BJ (cell line): ENCODE data around the gene DCDC2C. TPM values are rescaled to one million over a fixed set of nuclear protein-coding genes. Genes with fewer than 3 reads are reported as not detected.

Experiments
- CTCF ChIA-PET: fragments of 350-600 bp; formaldehyde crosslinking; extraction: SDS; loops from one replicate; lab custom pipeline; 2021; ENCODE audit warnings: antibody characterized with exemption, inconsistent platforms; lab: Yijun Ruan, JAX
- POLR2A ChIA-PET: fragments of 300-600 bp; sonication (Branson Sonifier 250); formaldehyde crosslinking; extraction: SDS; loops from one replicate; lab custom pipeline; 2021; ENCODE audit warnings: antibody characterized with exemption; lab: Charles Lee
- DNase-seq: peaks from one replicate; pipeline ENCODE4 v3.0.0-alpha.2; 2011; ENCODE audit warnings: low read depth
- H3K27me3 ChIP-seq: 2 replicates; pipeline ENCODE4 v1.6.0; 2011; ENCODE audit warnings: low read length; ENCODE audit not compliant: control insufficient read depth, insufficient read depth
- H3K36me3 ChIP-seq: 2 replicates; pipeline ENCODE4 v1.5.1; 2011; ENCODE audit warnings: low read length; ENCODE audit not compliant: control insufficient read depth, insufficient read depth
- H3K4me3 ChIP-seq: 2 replicates; pipeline ENCODE4 v1.5.1; 2011; ENCODE audit warnings: low read depth, mild to moderate bottlenecking, control low read depth, low read length
- polyA plus RNA-seq: library from polyadenylated mRNA; depleted of rRNA; stranded (reverse); fragments of >200 nt; gene quantifications from 2 replicates; pipeline ENCODE4 v1.2.3, GENCODE V29; 2011
- TF ChIP-seq, protein P1 (sequence below): IDR thresholded peaks from 2 replicates; pipeline ENCODE4 v1.5.1; 2011; ENCODE audit warnings: low read depth, mild to moderate bottlenecking, control low read depth, inconsistent platforms, low read length, moderate library complexity; ENCODE audit not compliant: insufficient read depth

DCDC2C gene
- polyA plus RNA-seq, 1 experiment = not detected

DNA sequence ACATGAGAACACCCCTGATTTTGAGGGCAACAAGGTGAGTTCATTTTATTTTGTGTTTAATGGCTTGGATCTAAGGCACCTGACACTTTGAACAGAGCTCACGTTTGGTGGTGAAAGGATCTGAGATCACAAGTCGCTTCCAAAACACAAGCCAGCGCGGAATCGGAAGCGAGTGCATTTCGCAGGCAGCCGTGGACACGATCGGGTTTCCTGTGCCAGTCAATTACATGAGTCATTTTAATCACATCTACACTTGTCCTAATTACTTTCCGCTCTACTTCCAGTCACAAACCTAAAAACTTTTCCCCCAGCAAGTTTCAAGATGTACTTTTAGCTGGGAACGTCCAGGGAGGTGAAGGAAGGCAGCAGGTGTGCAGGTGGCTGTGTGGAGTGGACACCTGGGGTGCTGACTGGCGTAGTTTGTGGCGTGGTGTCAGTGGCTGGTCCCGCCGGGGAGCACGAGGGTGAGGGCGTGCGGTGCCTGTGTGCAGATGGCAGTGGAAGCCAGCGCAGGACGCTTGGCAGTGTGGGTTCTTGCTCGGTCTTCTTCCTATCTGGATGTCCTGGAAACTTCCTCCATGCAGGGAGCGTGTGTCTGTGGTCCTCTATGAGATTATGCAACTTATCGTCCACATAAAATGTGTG is 75.6 kb downstream of the DCDC2C start:
- ChIA-PET POLR2A (no interaction called here), CTCF (no interaction called here)
- H3K4me3 ChIP-seq = no peak overlapping the region
- no peaks in the 10 kb centered on the region for H3K27me3 ChIP-seq
- H3K36me3 ChIP-seq = no peaks in the 10 kb centered on the region
- TF ChIP-seq, protein P1, sequence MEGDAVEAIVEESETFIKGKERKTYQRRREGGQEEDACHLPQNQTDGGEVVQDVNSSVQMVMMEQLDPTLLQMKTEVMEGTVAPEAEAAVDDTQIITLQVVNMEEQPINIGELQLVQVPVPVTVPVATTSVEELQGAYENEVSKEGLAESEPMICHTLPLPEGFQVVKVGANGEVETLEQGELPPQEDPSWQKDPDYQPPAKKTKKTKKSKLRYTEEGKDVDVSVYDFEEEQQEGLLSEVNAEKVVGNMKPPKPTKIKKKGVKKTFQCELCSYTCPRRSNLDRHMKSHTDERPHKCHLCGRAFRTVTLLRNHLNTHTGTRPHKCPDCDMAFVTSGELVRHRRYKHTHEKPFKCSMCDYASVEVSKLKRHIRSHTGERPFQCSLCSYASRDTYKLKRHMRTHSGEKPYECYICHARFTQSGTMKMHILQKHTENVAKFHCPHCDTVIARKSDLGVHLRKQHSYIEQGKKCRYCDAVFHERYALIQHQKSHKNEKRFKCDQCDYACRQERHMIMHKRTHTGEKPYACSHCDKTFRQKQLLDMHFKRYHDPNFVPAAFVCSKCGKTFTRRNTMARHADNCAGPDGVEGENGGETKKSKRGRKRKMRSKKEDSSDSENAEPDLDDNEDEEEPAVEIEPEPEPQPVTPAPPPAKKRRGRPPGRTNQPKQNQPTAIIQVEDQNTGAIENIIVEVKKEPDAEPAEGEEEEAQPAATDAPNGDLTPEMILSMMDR = no peak
- no peak for DNase-seq

DNA sequence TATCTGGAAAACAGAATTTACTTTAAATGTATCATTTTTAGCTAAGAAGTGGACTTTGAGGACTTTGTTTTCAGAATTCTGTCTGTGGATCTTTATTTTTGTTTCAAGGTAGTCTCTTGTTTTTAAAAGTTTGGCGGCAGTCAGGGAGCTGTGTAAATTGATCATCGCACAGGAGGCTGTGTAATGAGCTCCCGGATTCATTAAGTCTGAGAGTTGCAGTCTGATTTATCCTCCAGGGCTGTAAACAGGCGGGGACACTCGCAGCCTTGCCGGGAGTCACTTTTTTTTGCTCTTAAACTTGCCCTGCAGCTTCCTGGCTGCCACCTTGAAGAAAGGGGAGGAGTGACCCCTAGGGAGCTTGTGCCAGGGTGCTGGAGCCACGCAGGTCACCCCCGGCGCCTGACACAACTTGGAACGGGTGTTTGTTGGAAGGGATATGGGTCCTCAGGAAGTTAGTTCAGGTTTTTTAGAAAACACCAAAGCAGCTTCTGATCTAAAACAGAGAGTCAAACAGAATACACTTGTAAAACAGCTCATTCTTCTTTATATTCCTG is 76.2 kb downstream of the DCDC2C start:
- ChIA-PET POLR2A (no interaction called here), CTCF (interaction anchor here (0.8 kb wide), 1 partner anchor 45 kb away, joined by 3 read pairs; no protein-coding TSS in a partner anchor)
- TF ChIP-seq, protein P1 = no peak
- no peak for DNase-seq
- Histone ChIP-seq H3K36me3 (no peaks in the 10 kb centered on the region), H3K27me3 (no peaks in the 10 kb centered on the region), H3K4me3 (no peak overlapping the region)

DNA sequence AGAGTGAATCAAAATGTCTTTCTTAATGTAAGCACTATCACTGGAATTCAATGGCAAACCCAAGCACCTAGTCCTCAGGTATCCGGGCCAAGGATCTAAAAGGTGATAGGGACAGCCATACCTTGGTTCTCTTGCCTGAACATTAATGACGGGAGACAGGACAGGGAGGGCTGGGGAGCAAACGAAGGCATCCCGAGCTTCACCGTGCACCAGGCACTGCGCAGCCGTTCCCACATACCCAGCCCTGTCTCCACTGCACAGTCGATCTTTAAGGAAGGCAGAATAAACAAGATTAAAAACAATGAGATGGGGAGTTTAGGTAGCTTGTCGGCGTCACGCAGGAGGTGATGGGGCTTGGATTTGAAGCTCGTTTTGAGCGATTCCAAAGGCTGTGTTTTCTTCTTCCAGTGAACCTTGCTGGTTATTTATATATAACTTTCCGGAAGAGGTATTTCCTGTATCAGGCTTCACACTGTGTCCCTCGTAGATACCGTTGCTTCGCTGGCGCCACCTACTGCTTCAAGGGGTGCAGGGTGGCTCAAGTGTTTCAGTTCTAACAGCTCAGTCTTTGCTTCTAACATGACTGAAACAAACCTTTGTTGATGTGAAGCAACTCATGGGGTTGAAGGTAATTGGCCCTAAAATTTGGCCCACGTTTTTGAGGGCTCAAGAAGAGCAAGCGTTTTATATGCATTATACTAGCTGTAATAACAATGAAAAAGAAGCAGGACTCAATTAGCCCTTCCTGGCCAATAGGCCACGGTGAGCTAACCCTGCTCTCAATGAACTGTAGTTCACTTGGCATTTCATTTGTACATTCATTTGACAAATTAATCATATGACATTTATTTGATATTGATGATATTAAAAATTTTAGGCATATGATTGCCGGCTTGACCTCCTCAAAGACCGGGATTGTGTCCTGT is 77.4 kb downstream of the DCDC2C start:
- DNase-seq = no peak
- H3K4me3 ChIP-seq = no peak overlapping the region

DNA sequence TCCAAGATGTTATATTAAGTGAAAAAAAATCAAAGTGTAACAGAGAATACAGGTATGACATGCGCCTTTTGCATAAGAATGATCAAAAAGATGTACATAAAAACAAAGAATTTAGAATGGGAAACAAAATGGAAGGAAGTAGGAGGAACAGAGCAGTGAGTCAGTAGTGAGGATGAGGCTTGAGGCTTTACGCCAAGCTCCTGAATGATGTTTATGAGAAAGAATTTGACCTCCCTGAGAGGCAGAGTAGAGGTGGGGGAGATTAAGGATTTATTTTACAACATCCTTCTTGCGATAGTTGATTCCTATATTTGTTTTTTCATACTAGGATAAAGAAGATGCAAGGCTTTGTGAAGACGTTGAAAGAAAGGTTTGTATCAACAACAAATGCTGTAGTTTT is 81.4 kb downstream of the DCDC2C start:
- H3K27me3 ChIP-seq = no peaks in the 10 kb centered on the region
- TF ChIP-seq, protein P1 = no peak
- H3K4me3 ChIP-seq = no peak overlapping the region
- H3K36me3 ChIP-seq = no peaks in the 10 kb centered on the region
- no peak for DNase-seq
- POLR2A ChIA-PET = no interaction called here
- CTCF ChIA-PET = no interaction called here

More for the DNA sequence above, 77.4 kb downstream of the DCDC2C start:
- CTCF ChIA-PET = interaction anchor here (0.7 kb wide), 1 partner anchor 1333 kb away, joined by 3 read pairs; no protein-coding TSS in a partner anchor
- H3K36me3 ChIP-seq = no peaks in the 10 kb centered on the region
- TF ChIP-seq, protein P1 = peak; percentile 46
- POLR2A ChIA-PET = no interaction called here
- no peaks in the 10 kb centered on the region for H3K27me3 ChIP-seq

DNA sequence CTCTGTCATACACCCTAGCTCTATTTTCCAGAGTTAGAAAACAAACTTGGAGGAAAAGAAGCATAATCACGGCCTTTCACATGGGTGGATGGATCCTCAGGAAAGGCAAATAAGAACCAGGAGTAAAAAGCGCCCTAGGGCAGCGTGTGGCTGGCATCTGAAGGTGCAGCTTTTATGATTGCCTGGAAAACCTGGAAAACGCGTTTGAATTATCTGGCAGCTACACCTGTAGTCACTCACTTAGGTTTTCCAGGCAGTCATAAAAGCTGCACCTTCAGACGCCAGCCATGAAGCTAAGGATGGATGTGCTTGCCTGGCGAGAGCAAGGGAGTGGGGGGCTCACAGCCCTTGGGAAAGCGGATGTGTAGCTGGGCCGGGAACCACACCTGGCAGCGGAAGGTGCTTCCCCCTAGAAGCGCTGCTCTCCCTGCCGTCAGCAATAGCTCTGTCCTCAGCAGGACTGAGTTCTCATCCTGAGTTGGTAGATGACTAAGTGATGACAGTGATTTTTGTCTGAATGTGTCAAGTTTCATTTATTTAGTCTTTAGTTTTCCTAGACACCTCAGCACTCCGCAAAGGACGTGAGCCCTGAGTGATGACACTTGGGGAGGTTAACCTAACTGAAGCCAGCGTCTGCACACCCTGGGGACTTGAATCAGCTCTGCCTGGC is 82.0 kb downstream of the DCDC2C start:
- POLR2A ChIA-PET = no interaction called here
- DNase-seq = no peak
- Histone ChIP-seq H3K36me3 (no peaks in the 10 kb centered on the region), H3K27me3 (no peaks in the 10 kb centered on the region), H3K4me3 (no peak overlapping the region)
- TF ChIP-seq, protein P1 = no peak
- CTCF ChIA-PET = no interaction called here
